Subcutaneous adipose tissue (tissue), 4 donors: ENCODE measurements around the gene NR2C1. TPM values are rescaled to one million over a fixed set of nuclear protein-coding genes. Genes with fewer than 3 reads are reported as not detected.

Experiments used
- total RNA-seq, 4 donors: library from RNA; depleted of rRNA; stranded (reverse); fragments of >200 nt; gene quantifications; one replicate each; pipeline ENCODE4 v1.1.0, GENCODE V29; 2016
- TF ChIP-seq, protein P1 (sequence below): fragments of 450-650 bp; IDR thresholded peaks from one replicate; pipeline ENCODE4 v1.5.1; 2016; ENCODE audit warnings: low read depth, mild to moderate bottlenecking, control low read depth, antibody characterized with exemption, moderate library complexity

Gene NR2C1
- 100 to 1,000 TPM in 1 of 4 donors, 10 to 100 TPM in 3; 46.4 to 101 (median 69.5) TPM for total RNA-seq

DNA sequence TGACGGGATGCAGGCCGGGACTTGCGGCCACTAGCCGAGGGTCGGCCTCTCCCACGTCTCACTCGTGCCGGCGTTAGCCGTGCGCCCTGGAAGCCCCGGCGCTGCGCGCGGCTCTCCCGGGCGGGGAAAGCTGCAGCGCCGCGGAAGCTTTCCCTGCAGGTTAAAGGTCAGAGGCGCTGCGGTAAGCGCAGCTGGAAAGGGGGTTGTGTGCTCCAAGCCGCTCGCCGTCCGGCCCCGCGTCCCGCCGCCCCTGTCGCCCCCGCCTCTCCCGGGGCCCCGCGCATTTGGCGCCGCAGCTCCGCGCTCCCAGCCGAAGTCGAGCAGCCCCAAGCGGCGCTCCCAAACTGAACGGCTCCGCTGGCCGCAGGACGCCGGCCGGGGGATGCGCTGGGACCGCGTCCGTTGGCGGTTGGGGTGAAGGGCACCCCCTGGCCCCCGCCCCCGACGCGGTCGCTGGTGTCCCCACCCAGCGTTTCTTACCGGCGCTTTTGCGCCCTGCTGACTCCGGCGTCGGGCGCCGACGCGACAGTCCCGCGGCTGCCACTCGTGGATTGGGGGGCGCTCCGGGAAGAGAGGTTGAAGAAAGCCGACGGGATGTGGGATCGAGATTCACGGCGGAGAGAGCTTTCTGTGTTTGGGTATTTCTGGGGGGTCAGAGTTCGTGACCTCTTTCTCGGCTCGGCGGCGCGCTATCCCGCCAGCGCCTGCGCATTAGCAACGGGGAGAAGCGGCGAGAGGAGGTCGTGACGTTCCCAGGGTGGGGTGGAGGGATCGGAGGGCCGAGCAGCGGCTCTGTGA lies at the start of gene NR2C1:
NR2C1 (minus strand) TSS at position 719 of the 798 bp plus-strand sequence. CDS start 6,234 bp downstream, outside the sequence.
- TF ChIP-seq, protein P1, sequence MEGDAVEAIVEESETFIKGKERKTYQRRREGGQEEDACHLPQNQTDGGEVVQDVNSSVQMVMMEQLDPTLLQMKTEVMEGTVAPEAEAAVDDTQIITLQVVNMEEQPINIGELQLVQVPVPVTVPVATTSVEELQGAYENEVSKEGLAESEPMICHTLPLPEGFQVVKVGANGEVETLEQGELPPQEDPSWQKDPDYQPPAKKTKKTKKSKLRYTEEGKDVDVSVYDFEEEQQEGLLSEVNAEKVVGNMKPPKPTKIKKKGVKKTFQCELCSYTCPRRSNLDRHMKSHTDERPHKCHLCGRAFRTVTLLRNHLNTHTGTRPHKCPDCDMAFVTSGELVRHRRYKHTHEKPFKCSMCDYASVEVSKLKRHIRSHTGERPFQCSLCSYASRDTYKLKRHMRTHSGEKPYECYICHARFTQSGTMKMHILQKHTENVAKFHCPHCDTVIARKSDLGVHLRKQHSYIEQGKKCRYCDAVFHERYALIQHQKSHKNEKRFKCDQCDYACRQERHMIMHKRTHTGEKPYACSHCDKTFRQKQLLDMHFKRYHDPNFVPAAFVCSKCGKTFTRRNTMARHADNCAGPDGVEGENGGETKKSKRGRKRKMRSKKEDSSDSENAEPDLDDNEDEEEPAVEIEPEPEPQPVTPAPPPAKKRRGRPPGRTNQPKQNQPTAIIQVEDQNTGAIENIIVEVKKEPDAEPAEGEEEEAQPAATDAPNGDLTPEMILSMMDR, result no peak

DNA sequence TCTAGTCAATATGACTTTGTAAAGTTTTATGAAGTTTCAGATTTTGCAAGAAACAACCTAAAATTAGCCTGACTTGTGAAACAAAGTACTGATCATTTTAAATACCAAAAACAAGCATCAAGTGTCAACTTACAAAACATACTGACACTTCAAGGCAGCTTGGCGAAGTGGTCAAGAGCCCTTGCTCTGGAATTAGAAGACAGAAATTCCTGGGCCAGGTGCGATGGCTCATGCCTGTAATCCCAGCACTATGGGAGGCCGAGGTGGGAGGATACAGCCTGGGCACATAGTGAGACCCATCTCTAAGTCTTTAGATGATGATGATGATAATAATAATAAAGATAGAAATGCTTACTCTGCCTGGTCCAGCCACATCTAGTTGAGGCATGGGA lies 45.4 kb upstream of the NR2C1 start:
- TF ChIP-seq, protein P1, result no peak

DNA sequence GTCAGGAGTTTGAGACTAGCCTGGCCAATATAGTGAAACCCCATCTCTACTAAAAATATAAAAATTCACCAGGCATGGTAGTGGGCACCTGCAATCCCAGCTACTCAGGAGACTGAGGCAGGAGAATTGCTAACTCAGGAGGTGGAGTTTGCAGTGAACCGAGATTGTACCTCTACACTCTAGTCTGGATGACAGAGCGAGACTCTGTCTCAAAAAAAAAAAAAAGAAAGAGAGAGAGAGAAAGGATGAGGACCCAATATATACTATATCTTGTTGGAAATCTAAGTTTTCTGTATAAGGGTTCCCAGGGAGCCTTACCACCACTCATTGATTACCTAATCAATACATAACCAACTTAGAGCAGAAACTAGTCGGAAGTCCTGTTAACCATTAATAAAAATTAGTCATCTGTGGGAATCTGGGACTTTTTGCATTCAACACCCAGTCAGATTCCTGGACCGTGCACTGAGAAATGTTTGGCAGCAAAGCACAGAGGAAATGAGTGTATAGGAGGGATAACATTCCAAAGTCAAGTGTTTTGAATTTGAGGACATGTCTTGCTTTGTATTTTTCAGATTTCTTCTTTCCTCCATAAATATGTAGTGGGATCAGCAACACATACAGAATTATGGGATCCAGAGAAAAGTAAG lies 44.8 kb upstream of the NR2C1 start:
- TF ChIP-seq, protein P1, result no peak

DNA sequence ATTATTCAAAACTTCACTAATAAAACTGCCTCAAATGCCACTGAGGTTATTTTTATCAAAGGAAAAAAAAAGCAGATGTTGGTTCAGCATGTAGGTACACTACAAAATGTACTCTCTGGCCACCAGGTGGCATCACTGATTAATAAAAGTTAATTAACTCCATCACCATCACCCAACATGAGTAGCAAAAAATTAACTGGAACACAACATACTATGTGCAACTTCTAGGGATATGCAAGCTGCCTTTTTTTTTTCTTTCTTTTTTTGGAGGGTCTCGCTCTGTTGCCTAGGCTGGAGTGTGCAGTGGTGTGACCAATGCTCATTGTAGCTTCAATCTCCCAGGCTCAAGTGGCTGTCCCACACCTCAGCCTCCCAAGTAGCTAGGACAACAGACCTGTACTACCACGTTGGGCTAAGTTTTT lies 43.8 kb upstream of the NR2C1 start:
- TF ChIP-seq, protein P1, result no peak

DNA sequence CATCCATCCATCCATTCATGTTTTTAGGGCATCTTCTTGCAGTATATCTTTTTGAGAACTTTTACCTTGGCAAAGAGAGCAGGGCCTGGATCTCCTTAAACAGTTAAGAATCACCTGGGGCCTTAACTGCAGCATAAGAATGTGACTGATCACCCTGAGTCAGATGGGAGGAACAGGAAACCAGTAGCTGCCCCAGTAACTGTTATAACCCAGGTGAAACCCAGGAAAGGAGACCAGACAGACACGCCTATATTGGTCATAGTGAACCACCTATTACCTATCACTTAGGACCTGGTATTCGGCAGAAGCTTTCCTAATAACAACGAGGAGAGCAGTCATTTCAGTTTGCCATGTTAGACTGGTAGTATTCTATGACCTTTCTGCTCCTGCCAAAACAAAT lies 43.4 kb upstream of the NR2C1 start:
- TF ChIP-seq, protein P1, result no peak

DNA sequence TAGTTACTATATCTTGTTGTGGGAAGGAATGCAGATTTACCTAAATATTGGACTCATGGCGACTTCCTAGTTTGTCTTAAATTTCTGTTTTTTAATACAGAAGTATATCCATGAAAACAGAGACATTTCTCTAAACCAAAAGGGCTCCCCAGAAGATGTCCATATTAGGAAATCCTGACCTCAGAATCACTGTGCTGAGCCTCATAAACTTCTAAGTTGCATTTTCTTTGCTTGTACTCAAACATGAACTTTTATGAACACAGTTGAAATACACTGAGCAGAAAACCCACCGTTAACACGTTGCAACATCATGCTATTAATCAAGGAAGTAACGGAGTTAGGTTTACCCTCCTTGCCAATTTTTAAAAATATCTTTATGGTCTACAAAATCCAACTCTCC lies 42.9 kb upstream of the NR2C1 start:
- TF ChIP-seq, protein P1, result no peak

DNA sequence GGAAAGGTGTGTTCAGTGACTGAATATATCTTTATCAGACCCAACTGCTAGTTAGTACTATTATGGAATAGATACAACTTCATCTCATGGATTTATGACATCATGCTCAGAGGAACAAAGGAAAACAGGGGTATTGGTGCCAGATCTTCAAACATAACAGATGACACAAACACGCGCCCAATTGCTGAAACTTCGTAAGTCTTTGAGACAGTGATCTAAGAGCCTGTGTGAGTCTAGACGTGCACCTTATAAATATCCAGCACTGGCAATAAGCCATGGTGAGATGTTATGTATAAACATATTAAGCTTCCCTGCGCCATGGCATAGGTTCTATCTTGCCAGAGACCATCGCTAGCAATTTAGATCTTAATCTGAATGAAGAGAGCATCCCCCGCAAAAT lies 42.2 kb upstream of the NR2C1 start:
- TF ChIP-seq, protein P1, result no peak
